ENCODE measurements around the gene NCOA1. TPM values are rescaled to one million over a fixed set of nuclear protein-coding genes. Genes with fewer than 3 reads are reported as not detected.
"Not testable (repeated sequence)": the region's sequence is repeated elsewhere in the genome, so short reads cannot be mapped to it uniquely, and the experiment has no call there.

Gene NCOA1
- total RNA-seq, 1 donor from 2014 or later = 48.4 TPM

DNA sequence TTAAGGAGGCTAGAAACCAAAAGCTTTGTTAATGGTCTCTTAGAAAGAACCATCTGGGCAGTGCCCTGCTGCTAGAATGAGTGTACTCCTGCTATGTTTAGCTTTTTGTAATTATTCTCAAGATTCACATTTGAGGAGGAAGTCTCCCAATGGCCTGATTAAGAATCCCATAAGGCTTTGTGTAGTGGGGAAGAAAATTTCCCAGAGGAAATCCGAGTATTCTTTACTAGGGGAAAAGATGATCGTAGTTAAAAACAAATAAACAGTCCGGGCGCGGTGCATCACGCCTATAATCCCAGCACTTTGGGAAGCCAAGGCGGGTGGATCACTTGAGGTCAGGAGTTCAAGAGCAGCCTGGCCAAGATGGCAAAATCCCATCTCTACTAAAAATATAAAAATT lies 184.3 kb downstream of the NCOA1 start:
- intact Hi-C loops (cut with DNase I) = no loop called here
- no peak for TF ChIP-seq POLR2A (IDR thresholded peaks at IDR 0.05)
- TF ChIP-seq POLR2AphosphoS5 (IDR thresholded peaks at IDR 0.05; ENCODE audit: insufficient read depth in 1 of 2, low read depth in 1 of 2) = no peak
- TF ChIP-seq, protein P1, sequence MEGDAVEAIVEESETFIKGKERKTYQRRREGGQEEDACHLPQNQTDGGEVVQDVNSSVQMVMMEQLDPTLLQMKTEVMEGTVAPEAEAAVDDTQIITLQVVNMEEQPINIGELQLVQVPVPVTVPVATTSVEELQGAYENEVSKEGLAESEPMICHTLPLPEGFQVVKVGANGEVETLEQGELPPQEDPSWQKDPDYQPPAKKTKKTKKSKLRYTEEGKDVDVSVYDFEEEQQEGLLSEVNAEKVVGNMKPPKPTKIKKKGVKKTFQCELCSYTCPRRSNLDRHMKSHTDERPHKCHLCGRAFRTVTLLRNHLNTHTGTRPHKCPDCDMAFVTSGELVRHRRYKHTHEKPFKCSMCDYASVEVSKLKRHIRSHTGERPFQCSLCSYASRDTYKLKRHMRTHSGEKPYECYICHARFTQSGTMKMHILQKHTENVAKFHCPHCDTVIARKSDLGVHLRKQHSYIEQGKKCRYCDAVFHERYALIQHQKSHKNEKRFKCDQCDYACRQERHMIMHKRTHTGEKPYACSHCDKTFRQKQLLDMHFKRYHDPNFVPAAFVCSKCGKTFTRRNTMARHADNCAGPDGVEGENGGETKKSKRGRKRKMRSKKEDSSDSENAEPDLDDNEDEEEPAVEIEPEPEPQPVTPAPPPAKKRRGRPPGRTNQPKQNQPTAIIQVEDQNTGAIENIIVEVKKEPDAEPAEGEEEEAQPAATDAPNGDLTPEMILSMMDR (IDR thresholded peaks at IDR 0.05) = no peak
- H3K27me3 ChIP-seq = no peaks in the 10 kb centered on the region
- H3K4me3 ChIP-seq = no peak overlapping the region
- peaks cover 0 to 7% of the 10 kb centered on the region in 2 donors for H3K36me3 ChIP-seq
- DNase-seq (ENCODE audit: extremely low spot score in 2 of 2) = no peak
- no peaks in the 10 kb centered on the region for H3K9me3 ChIP-seq
- H3K4me1 ChIP-seq = no peaks in the 10 kb centered on the region
- no peak overlapping the region for H3K27ac ChIP-seq

DNA sequence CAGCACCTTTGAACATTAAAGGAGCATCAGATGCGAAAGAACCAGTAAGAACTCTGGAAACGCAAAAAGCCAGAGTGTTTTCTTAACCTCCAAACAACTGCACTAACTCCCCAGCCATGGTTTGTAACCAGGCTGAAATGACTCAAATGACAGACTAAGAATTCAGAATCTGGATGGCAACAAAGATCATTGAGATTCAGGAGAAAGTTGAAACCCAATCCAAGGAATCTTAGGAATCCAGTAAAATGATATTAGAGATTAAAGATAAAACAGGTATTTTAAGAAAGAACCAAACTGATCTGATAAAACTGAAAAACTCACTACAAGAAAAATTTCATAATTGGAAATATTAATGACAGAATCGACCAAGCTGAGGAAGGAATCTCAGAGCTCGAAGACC lies 185.4 kb downstream of the NCOA1 start:
- Histone ChIP-seq H3K27me3 (no peaks in the 10 kb centered on the region), H3K4me3 (no peak overlapping the region), H3K27ac (no peak overlapping the region), H3K36me3 (peaks cover 0 to 7% of the 10 kb centered on the region in 2 donors), H3K9me3 (no peaks in the 10 kb centered on the region), H3K4me1 (no peaks in the 10 kb centered on the region)
- no peak for DNase-seq (ENCODE audit: extremely low spot score in 2 of 2)
- TF ChIP-seq POLR2A (IDR thresholded peaks at IDR 0.05) (no peak), POLR2AphosphoS5 (IDR thresholded peaks at IDR 0.05; ENCODE audit: insufficient read depth in 1 of 2, low read depth in 1 of 2) (no peak)
- TF ChIP-seq, protein P1 (IDR thresholded peaks at IDR 0.05) = no peak
- intact Hi-C loops (cut with DNase I) = no loop called here

DNA sequence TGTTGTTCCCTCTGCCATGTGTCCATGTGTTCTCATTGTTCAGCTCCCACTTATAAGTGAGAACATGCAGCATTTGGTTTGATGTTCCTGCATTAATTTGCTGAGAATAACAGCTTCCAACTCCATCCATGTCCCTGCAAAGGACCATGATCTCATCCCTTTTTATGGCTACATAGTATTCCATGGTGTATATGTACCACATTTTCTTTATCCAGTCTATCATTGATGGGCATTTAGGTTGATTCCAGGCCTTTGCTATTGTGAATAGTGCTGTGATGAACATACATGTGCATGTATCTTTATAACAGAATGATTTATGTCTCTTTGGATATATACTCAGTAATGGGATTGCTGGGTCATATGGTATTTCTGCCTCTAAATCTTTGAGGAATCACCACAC lies 187.0 kb downstream of the NCOA1 start:
- DNase-seq (ENCODE audit: extremely low spot score in 2 of 2); H3K4me1 ChIP-seq; H3K9me3 ChIP-seq; H3K36me3 ChIP-seq; H3K4me3 ChIP-seq; intact Hi-C loops (cut with DNase I); H3K27me3 ChIP-seq; H3K27ac ChIP-seq: not testable (repeated sequence)

DNA sequence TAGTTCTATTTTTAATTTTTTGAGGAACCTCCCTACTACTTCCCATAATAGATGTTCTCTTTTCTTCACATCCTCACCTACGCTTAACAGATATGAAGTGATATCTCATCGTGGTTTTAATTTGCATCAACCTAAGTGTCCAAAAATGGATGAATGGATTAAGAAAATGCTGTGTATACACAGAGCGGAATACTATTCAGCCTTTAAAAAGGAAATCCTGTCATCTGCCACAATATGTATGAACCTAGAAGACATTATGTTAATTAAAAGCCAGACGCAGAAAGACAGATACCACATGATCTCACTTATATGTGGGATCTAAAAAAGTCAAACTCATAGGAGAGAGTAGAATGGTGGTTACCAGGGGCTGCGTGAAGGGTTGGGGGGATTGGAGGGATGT lies 189.1 kb downstream of the NCOA1 start:
- no peak overlapping the region for H3K27ac ChIP-seq
- H3K4me1 ChIP-seq = no peaks in the 10 kb centered on the region
- H3K27me3 ChIP-seq = no peaks in the 10 kb centered on the region
- H3K9me3 ChIP-seq = no peaks in the 10 kb centered on the region
- no peak overlapping the region for H3K4me3 ChIP-seq
- H3K36me3 ChIP-seq = peaks cover 0 to 7% of the 10 kb centered on the region in 2 donors
- TF ChIP-seq POLR2A (IDR thresholded peaks at IDR 0.05) (no peak), POLR2AphosphoS5 (IDR thresholded peaks at IDR 0.05; ENCODE audit: insufficient read depth in 1 of 2, low read depth in 1 of 2) (no peak)
- TF ChIP-seq, protein P1 (IDR thresholded peaks at IDR 0.05) = no peak
- no peak for DNase-seq (ENCODE audit: extremely low spot score in 2 of 2)
- intact Hi-C loops (cut with DNase I) = no loop called here

DNA sequence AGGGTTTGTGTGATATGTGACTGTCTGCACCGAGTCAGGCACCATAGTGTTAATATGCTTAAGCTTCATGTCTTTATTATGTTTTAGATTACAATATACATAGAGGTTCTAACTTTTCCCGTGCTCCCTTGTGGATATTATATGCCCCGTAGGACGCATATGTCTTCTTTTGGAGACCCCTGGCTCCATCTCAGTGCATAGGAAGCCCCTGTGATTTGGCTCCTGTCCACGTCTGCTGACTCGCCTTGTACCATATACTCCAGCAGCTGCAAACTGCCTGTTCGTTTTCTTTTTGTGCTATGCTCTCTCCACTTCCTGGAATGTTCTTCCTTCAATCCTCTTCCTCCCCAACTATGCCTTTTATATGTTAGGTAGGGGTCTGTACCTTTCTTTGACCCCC lies 191.2 kb downstream of the NCOA1 start:
- H3K9me3 ChIP-seq = no peaks in the 10 kb centered on the region
- H3K27me3 ChIP-seq = no peaks in the 10 kb centered on the region
- H3K4me3 ChIP-seq = no peak overlapping the region
- H3K27ac ChIP-seq = no peak overlapping the region
- H3K4me1 ChIP-seq = no peaks in the 10 kb centered on the region
- TF ChIP-seq POLR2AphosphoS5 (IDR thresholded peaks at IDR 0.05; ENCODE audit: insufficient read depth in 1 of 2, low read depth in 1 of 2) (no peak), POLR2A (IDR thresholded peaks at IDR 0.05) (no peak)
- TF ChIP-seq, protein P1 (IDR thresholded peaks at IDR 0.05) = no peak
- peaks cover 0 to 7% of the 10 kb centered on the region in 2 donors for H3K36me3 ChIP-seq
- no peak for DNase-seq (ENCODE audit: extremely low spot score in 2 of 2)
- intact Hi-C loops (cut with DNase I) = no loop called here

DNA sequence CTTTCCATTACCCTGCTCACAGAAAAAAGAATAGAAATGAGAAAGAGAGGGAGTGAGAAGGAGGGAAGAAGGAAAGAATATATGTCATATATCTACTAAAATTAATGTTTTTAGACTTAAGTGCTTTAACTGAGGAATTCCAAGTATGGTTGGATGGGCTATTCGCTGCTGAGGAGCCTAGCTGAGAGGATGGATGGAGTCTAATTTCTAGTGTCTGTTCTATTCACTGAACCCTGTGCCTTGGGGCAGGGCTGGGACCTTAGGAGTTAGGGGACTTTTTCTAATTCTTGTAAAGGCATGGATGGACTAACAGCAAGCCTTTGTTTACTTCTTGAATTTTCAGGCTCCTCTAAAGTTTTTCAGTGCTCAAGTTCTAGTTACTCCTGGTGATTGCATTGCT lies 192.4 kb downstream of the NCOA1 start:
- TF ChIP-seq, protein P1 (IDR thresholded peaks at IDR 0.05) = no peak
- TF ChIP-seq POLR2A (IDR thresholded peaks at IDR 0.05) (no peak), POLR2AphosphoS5 (IDR thresholded peaks at IDR 0.05; ENCODE audit: insufficient read depth in 1 of 2, low read depth in 1 of 2) (no peak)
- intact Hi-C loops (cut with DNase I) = no loop called here
- Histone ChIP-seq H3K9me3 (no peaks in the 10 kb centered on the region), H3K4me1 (no peaks in the 10 kb centered on the region), H3K27me3 (no peaks in the 10 kb centered on the region), H3K4me3 (no peak overlapping the region), H3K36me3 (peaks cover 0 to 7% of the 10 kb centered on the region in 2 donors), H3K27ac (no peak overlapping the region)
- DNase-seq (ENCODE audit: extremely low spot score in 2 of 2) = no peak

Data from vagina (tissue), 2 donors.